ENCODE data around the gene MFAP2.
"Not testable (repeated sequence)": the region's sequence is repeated elsewhere in the genome, so short reads cannot be mapped to it uniquely, and the experiment has no call there.

The MFAP2 gene

GRCh38 chr1:16946185-16946584, 34.2 kb downstream of the MFAP2 start:
- not testable (repeated sequence) for H3K9me3 Mint-ChIP-seq (ENCODE audit: low read depth)

GRCh38 chr1:16945512-16945911, 34.9 kb downstream of the MFAP2 start:
- H3K27ac Mint-ChIP-seq; H3K36me3 Mint-ChIP-seq; H3K27me3 Mint-ChIP-seq; H3K4me3 Mint-ChIP-seq; H3K9me3 Mint-ChIP-seq (ENCODE audit: low read depth); H3K4me1 Mint-ChIP-seq (ENCODE audit: low read depth): not testable (repeated sequence)

More at GRCh38 chr1:16946185-16946584, 34.2 kb downstream of the MFAP2 start:
- not testable (repeated sequence) for H3K36me3 Mint-ChIP-seq; H3K4me1 Mint-ChIP-seq (ENCODE audit: low read depth); H3K27me3 Mint-ChIP-seq; H3K27ac Mint-ChIP-seq; H3K4me3 Mint-ChIP-seq

DNA sequence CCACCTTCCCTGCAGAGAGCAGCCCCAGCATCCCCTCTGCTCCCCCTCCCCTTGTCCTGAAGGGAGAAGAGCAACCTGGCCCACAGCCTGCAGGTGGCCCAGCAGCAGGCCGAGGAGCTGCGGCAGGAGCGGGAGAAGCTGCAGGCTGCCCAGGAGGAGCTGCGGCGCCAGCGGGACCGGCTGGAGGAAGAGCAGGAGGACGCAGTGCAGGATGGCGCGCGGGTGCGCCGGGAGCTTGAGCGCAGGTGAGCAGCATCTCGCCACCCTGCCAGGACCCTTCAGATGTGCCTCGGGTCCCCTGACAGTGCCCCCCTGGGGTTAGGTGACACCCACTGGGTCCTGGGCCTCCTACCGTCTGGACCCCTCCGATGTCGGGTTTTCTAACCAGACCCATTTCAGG, 36.4 kb downstream of the MFAP2 start:
- Mint-ChIP-seq H3K27me3 (no peaks in the 10 kb centered on the region), H3K27ac (no peak overlapping the region), H3K4me1 (ENCODE audit: low read depth) (no peaks in the 10 kb centered on the region), H3K36me3 (no peaks in the 10 kb centered on the region), H3K9me3 (ENCODE audit: low read depth) (no peaks in the 10 kb centered on the region), H3K4me3 (no peak overlapping the region)

DNA sequence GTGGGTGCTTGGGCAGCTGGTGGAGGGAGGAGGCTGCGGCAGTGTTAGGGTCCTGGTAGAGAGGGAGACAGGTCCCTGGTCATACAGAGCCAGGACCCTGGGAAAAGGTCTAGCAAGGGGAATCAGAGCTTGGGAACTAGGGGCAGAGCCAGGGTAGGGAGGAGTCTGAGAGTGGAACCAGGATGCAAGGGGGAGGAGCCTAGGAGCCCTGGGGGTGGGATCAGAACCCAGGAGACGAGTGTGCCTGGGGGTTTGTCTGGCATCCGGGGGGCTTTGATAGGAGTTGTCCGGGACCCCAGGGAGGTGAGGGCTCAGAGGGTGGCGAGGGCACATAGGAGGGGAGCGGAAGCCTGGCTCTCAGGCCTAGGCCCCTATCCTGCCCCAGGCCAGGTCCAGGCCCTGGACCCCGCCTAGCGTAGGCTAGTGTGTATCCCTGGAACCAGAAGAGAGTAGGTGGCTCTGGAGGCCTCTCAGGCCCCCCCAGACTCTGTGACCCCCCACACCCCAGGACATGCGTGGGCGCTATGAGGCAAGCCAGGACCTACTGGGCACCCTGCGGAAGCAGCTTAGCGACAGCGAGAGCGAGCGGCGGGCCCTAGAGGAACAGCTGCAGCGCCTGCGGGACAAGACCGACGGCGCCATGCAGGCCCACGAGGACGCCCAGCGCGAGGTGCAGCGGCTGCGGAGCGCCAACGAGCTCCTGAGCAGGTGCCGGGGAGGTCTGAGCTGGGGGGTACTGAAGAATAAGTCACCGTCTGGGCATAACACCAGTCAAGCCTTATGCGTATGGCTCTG, 40.8 kb downstream of the MFAP2 start:
- not testable (repeated sequence) for H3K27me3 Mint-ChIP-seq; H3K9me3 Mint-ChIP-seq (ENCODE audit: low read depth); H3K36me3 Mint-ChIP-seq; H3K27ac Mint-ChIP-seq; H3K4me3 Mint-ChIP-seq; H3K4me1 Mint-ChIP-seq (ENCODE audit: low read depth)

DNA sequence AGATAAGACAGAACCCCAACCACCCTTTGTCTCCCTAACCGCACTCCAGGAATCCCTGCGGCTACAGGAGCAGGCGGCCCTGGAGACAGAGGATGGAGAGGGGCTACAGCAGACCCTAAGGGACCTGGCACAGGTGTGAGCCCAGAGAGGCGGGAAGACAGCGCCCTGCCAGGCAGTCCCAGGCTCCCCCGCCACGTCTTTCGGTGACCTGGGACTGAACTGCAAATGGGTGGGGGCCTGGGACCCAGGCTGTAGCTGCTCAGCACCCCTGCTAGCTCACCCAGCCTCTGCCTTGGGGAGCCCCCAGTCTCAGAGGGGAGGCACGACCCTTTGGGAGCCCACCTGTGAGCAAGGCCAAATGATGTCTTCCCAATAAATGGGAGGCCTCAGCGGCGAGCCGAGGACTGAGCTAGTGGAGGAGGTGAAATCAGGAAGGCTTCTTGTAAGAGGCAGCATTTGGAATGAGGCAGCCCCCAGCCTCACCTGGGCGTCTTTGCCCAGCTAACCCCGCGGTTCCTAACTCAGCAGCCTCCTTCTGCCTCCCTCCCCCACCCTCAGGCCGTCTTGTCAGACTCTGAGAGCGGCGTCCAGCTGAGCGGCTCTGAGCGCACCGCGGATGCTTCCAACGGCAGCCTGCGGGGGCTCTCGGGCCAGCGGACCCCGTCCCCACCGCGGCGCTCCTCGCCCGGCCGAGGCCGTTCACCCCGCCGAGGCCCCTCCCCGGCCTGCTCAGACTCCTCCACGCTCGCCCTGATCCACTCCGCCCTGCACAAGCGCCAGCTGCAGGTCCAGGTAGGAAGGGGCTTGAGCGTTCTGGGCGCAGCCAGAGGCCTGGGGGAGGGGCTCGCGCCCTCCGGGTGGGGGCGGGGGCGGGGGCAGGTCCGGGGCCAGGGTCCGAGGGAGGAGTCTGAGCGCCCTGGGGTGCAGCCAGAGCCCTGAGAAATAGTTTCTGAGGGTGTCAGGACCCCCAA, 41.8 kb downstream of the MFAP2 start:
- Mint-ChIP-seq H3K36me3 (no peaks in the 10 kb centered on the region), H3K27ac (no peak overlapping the region), H3K4me1 (ENCODE audit: low read depth) (no peaks in the 10 kb centered on the region), H3K9me3 (ENCODE audit: low read depth) (no peaks in the 10 kb centered on the region), H3K27me3 (no peaks in the 10 kb centered on the region), H3K4me3 (no peak overlapping the region)

- H3K4me1 Mint-ChIP-seq (ENCODE audit: low read depth); H3K4me3 Mint-ChIP-seq; H3K36me3 Mint-ChIP-seq; H3K27ac Mint-ChIP-seq; H3K27me3 Mint-ChIP-seq; H3K9me3 Mint-ChIP-seq (ENCODE audit: low read depth): not testable (repeated sequence)
Measured at GRCh38 chr1:16936580-16936979, 43.8 kb downstream of the MFAP2 start.

GRCh38 chr1:16933945-16934344, 46.5 kb downstream of the MFAP2 start:
- H3K27me3 Mint-ChIP-seq; H3K4me3 Mint-ChIP-seq; H3K9me3 Mint-ChIP-seq (ENCODE audit: low read depth); H3K36me3 Mint-ChIP-seq; H3K4me1 Mint-ChIP-seq (ENCODE audit: low read depth); H3K27ac Mint-ChIP-seq: not testable (repeated sequence)

DNA sequence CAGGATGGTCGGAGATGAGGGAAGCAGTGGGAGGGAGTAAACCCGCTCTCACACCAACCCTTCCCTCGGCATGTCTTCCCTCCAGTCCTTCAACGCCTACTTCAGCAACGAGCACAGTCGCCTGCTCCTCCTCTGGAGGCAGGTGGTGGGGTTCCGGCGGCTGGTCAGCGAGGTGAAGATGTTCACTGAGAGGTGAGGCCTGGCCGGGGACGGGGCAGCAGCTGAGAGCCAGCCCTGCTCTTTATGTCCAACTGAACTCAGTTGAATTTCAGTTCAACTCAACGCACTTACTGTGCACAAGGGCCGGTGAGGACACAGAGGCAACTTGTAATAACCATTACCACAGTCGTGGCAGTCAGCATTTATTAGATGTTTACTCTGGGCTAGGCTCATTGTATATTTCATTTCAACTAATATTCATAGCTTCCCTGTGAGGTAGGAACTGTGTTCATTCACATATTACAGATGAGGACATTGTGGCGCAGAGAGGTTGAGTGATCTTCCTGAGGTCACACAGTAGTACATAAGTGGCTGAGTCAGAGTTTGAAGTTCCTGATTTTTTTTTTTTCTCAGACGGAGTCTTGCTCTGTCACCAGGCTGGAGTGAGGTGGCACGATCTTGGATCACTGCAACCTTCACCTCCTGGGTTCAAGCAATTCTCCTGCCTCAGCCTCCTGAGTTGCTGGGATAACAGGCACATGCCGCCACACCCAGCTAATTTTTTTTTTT, 49.0 kb downstream of the MFAP2 start:
- H3K4me1 Mint-ChIP-seq (ENCODE audit: low read depth); H3K27me3 Mint-ChIP-seq; H3K9me3 Mint-ChIP-seq (ENCODE audit: low read depth); H3K4me3 Mint-ChIP-seq; H3K27ac Mint-ChIP-seq; H3K36me3 Mint-ChIP-seq: not testable (repeated sequence)

DNA sequence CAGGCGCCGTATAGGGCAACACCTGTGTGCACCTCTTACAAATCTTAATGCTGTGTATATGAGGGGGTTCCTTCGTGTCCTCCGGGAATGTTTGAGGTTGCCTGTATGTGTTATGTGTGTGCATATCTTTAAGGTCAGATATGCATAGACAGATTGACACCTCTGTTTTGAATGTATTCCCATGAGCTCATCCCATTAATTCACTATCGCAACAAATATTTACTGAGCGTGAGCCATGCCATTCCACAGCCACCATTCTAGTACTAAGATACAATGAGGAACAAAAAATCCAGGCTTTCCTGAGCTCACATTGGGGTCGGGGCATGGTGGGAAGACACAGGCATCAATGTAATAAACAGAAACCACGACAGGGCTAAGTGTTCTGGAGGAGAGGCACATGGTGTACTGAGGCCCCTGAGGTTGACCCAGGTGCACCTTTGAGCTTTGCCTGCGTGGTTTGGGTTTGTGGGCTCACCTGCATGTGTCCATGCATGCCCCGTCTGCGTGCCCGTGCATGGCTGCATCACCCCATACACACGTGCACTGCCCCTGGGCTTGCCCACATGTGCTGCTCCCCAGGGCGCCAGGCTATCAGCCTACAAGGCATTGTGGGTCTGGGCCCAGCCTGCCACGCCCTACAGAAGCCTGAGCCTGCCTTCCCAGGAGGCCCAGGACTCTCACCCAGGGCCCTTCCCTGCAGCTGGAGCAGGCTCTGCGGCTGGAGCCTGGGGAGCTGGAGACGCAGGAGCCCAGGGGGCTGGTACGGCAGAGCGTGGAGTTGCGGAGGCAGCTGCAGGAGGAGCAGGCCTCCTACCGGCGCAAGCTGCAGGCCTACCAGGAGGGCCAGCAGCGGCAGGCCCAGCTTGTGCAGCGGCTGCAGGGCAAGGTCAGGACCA, 51.0 kb downstream of the MFAP2 start:
- H3K27me3 Mint-ChIP-seq; H3K4me3 Mint-ChIP-seq; H3K36me3 Mint-ChIP-seq; H3K27ac Mint-ChIP-seq; H3K9me3 Mint-ChIP-seq (ENCODE audit: low read depth): not testable (repeated sequence)
- peaks cover 12% of the 10 kb centered on the region for H3K4me1 Mint-ChIP-seq (ENCODE audit: low read depth)

DNA sequence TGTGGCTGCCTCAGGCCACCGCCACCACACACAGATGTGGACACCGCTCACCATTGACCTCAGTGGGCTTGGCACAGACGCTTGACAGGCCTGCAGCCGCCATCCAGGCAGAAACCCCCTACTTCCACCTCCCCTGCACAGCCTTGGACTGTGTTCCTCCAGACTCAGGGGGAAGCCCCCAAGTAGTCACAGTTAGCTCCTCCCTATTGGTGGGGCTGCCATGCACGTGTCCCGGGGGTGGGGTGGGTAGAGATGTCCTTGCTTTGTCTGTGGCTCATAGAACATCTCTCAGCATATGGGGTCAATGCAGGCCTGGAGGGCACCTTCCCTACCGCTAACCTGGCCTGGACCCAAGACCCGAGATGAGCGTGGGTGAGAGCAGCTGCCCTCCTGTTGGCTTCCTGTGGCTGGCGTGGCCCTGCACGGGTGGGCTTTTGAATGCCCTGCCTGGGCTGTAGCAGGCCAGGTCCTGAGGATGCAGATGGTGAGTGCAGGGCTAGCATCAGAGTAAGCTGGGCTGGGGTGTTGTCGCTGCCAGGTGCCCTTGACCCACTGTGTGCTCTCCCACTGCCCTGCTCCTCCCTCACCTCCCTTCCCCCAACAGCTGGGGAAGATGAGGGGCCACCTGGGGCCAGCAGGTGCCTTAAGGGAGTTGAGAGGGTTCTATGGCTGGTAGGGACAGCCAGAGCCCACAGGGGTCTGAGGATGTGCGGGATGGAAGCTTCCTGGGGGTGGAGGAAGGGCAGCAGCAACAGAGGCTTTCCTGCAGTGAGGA, 52.5 kb downstream of the MFAP2 start:
- Mint-ChIP-seq H3K4me3 (no peak overlapping the region), H3K27ac (no peak overlapping the region), H3K4me1 (ENCODE audit: low read depth) (peaks cover 14% of the 10 kb centered on the region), H3K9me3 (ENCODE audit: low read depth) (no peaks in the 10 kb centered on the region), H3K27me3 (no peaks in the 10 kb centered on the region), H3K36me3 (no peaks in the 10 kb centered on the region)

DNA sequence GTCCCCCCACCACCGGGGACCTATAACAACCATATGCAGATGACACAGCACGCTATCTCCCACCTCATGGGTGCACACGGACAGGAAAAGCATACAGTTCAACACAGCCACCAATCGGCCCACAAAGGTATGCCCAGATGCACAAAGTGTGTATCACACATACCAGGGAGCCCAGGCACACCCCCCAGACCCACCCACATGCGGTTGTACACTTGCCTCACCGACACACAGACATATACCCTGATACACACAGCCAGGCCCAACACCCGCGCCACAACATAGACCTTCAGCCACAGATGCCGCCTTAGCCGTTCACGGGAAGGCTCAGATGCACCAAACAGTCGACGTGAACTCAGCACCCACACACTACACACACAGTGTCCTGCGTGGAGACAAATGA, 53.2 kb downstream of the MFAP2 start:
- Mint-ChIP-seq H3K9me3 (ENCODE audit: low read depth) (no peaks in the 10 kb centered on the region), H3K36me3 (no peaks in the 10 kb centered on the region), H3K4me1 (ENCODE audit: low read depth) (peaks cover 18% of the 10 kb centered on the region), H3K27ac (no peak overlapping the region), H3K4me3 (no peak overlapping the region), H3K27me3 (no peaks in the 10 kb centered on the region)

DNA sequence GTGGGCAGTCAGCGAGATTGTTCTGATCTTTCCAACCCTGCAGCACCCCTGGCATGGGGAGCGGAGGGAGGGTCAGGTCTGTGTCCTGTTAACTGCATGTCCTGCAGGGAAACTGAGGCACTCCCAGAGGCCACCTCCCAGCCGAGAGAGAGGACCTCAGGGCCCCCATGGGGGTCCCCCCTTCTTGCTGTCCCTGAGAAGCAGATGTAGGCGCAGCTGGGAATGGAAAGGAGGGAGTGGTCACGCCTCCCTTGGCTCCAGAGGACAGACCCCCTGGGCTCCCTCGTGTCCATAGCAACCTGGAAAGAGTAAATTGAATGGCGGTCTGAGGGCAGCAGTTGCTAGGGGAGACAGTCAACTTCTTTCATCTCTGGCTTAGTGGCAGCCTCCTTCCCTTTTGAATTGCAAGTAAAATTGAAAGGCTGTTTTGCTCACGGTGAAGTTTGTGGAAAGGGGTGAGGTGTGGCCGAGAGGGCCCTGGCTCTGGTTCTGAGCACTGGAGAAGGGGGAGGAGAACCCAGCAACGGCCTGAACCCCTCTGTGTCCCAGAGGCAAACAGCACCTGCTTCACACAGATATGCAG, 53.8 kb downstream of the MFAP2 start:
- Mint-ChIP-seq H3K27me3 (no peaks in the 10 kb centered on the region), H3K9me3 (ENCODE audit: low read depth) (no peaks in the 10 kb centered on the region), H3K4me1 (ENCODE audit: low read depth) (peaks cover 25% of the 10 kb centered on the region), H3K27ac (no peak overlapping the region), H3K4me3 (no peak overlapping the region), H3K36me3 (no peaks in the 10 kb centered on the region)

DNA sequence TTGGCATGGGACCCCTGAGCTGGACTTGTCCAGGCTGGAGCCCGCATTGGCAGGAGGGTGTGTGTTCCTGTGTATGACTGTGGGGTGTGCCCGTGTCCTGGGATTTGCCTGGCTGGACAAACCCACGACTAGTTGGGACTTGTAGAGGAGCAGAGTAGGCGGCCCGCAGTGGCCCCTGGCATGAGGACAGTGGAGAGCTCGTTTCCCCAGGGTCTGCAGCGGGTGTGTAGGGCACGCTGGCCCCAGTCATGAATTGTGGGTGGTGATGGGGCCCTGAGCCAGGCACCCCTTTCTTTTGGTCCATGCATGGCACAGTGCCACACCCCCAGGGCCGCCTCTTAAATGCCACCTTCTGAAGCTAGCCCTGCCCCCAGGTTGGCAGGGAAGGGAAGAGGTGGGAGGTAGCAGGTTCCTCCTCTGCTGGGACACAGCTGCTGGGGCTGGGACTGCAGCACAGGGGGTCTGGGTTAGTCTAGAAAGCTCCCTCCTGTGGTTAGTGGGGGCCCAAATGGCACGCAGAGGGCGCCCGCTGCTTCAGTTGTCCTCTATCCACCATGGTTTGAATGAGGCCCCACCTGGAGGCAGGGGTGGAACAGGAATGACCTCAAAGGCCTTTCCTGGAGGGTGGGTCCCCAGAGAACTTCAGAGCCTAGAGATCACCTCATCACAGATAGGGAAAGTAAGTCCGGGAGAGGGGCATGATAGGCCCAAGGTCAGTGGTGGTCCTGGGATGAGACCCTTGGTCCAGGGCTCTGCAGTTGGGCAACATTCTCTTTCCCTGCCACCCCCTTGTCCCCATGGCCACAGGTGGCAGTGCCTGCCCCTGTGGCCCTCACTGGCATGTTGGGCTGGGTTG, 54.6 kb downstream of the MFAP2 start:
- H3K4me1 Mint-ChIP-seq (ENCODE audit: low read depth), result peaks cover 32% of the 10 kb centered on the region
- H3K9me3 Mint-ChIP-seq (ENCODE audit: low read depth), result no peaks in the 10 kb centered on the region
- H3K27me3 Mint-ChIP-seq, result no peaks in the 10 kb centered on the region
- H3K27ac Mint-ChIP-seq, result no peak overlapping the region
- no peaks in the 10 kb centered on the region for H3K36me3 Mint-ChIP-seq
- no peak overlapping the region for H3K4me3 Mint-ChIP-seq
